HG03196 (cell line): ENCODE results near the gene GDF2.

Experiments
- ATAC-seq: cut with Tn5 transposase; IDR thresholded peaks from one replicate; pipeline ENCODE4 v1.9.1; 2021; ENCODE audit not compliant: unreplicated experiment

The GDF2 gene

DNA sequence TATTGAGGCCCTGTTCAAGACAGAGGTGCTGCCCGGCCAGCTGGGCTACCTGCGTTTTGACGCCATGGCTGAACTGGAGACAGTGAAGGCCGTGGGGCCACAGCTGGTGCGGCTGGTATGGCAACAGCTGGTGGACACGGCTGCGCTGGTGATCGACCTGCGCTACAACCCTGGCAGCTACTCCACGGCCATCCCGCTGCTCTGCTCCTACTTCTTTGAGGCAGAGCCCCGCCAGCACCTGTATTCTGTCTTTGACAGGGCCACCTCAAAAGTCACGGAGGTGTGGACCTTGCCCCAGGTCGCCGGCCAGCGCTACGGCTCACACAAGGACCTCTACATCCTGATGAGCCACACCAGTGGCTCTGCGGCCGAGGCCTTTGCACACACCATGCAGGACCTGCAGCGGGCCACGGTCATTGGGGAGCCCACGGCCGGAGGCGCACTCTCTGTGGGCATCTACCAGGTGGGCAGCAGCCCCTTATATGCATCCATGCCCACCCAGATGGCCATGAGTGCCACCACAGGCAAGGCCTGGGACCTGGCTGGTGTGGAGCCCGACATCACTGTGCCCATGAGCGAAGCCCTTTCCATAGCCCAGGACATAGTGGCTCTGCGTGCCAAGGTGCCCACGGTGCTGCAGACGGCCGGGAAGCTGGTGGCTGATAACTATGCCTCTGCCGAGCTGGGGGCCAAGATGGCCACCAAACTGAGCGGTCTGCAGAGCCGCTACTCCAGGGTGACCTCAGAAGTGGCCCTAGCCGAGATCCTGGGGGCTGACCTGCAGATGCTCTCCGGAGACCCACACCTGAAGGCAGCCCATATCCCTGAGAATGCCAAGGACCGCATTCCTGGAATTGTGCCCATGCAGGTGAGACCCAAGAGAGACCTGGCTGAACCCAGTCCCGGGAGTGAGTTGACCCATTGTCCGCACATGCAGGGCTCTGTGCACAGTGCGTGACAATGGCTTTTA, 28.7 kb downstream of the GDF2 start:
- no peak for ATAC-seq

GRCh38 chr10:47351899-47352815, 29.9 kb downstream of the GDF2 start:
- ATAC-seq: no peak

GRCh38 chr10:47353351-47353750, 31.1 kb downstream of the GDF2 start:
- ATAC-seq: no peak

DNA sequence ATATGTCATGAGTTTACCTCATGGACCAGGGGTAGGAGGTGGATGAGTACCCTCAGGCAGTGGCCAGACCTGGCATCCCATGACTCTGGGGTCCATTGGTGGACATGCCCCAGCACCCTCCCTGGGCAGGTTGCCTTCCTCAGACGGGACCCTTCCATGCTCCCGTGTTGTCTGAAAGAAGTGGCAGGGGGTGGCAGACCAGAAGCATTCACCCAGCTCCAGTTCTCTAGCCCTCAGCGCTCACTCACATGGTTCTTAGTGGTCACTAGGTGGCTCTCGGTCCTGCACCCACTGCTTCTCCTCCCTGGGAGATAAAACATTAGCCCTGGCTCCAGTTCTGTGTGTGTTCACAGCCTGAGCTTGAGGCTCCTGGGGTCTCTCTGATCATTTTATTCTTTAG, 31.9 kb downstream of the GDF2 start:
- ATAC-seq: no peak

GRCh38 chr10:47354900-47355299, 32.6 kb downstream of the GDF2 start:
- no peak for ATAC-seq

DNA sequence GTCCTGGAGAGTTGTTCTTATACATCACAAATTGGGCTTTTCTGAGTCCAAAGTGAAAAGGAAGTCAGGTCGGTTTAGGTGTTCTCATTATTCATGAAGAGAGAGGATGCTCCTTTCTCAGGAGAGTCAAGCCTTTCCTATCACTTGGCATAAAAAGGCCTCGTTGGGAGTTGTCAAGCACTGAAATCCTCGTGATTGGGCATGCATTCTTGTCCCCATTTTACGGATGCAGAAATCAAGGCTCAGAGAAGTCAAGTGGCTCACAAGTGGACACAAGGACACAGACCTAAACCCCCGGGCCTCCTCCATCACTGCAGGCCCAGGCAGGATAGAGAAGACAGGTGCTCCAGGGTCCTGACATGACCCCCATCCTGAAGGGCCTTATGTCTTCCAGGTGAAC, 34.5 kb downstream of the GDF2 start:
- no peak for ATAC-seq

GRCh38 chr10:47357131-47357582, 34.9 kb downstream of the GDF2 start:
- no peak for ATAC-seq

DNA sequence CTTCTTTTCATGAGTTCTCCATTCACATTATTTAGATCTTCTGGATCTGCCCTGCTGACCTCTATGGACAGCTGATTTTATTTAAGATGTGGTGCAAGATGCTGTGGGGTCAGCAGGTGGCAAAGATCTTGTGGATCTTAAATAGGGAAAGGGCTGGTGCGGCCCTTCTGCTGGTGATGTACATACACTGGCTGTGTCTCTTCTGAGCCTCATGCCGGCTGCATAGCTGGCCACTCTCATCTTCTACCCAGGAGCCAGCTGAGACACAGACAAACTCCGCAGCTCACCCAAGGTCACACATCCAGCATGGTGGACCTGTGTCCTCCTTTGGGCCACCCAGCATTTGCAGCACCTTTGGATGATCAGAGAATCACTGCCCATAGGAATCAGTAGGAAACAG, 35.7 kb downstream of the GDF2 start:
- no peak for ATAC-seq

- ATAC-seq: no peak
These were observed 36.2 kb downstream of the GDF2 start for GRCh38 chr10:47358457-47358856.

- no peak for ATAC-seq
These were observed 36.8 kb downstream of the GDF2 start for GRCh38 chr10:47359101-47359500.

DNA sequence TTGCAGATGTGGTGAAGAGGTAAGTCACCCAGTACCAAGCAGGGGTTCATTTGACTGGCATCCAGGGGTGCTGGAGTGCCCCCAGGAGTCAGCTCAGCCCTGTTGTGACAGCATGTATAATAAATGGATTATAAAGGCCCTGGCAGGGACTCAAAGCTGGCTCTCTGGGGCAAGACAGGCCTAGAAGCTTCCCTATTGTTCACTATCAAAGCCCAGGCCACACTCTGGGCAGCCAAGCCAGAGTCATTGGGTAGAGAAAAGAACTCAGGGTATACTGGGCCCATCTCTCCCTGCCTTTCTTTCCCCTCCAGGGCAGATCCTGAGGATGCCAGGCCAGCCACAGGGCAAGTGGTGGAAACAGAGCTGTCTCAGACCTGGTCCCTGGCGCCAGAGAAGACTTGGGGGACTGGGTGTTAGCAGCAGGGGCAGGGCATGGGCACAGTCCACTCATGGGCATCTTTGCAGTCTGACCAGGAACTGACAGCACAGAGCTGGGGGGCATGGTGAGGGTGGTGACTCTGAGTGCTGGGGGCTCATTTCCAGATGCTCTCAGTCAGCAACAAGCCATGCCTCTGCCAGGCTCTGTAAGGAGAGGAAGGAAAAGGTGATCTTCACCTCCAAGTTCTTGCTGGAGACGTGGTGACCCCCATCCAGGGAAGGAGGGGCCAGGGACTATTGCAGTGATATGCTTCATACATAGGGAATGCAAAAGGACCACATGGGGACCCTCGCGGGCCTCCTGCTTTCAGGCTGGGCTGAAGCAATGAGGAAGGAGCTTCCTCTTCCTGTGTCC, 37.6 kb downstream of the GDF2 start:
- ATAC-seq: no peak

- no peak for ATAC-seq
These were observed 38.3 kb downstream of the GDF2 start for GRCh38 chr10:47360419-47361040.

- ATAC-seq: no peak
These were observed 39.0 kb downstream of the GDF2 start for GRCh38 chr10:47361293-47361692.

- no peak for ATAC-seq
These were observed 39.9 kb downstream of the GDF2 start for GRCh38 chr10:47362199-47362598.

DNA sequence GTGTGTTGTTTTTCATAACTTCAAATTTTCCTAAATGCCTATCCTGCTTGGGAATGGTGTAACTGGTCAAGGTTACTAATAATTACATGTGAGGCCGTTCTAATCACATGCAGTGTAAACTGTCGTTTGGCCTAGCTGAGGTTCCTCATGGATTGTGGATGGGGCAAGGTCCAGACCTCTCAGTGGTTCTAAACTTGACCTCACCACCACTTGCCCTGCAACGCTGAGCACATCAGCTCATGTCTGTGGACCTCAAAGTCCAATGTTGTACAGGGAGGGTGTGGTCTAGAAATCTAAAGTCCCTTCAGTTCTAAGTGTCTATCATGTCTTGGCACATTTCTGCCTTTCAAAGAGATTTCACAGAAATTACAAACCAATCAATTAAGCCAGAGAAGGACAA, 41.5 kb downstream of the GDF2 start:
- no peak for ATAC-seq

GRCh38 chr10:47364366-47364765, 42.1 kb downstream of the GDF2 start:
- ATAC-seq: no peak

DNA sequence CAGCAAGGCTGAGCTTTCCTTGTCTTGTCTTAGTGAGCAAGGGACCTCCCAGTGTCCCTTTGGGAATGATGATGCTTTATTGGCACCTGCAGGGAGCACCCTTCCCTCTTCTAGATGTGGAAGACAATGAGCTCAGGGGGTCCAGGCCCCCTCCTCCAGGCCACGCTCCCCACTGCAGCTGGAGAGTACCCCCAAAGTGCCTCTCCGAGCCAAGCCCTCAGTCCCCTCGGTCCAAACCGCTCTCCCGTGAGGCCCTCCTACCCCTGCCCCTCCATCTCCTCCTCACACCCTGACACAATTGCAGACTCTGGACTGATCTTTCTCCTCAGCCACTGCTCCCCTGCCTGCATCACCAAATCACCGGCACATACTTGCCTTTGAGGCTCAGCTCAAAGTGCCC, 42.7 kb downstream of the GDF2 start:
- ATAC-seq: no peak

DNA sequence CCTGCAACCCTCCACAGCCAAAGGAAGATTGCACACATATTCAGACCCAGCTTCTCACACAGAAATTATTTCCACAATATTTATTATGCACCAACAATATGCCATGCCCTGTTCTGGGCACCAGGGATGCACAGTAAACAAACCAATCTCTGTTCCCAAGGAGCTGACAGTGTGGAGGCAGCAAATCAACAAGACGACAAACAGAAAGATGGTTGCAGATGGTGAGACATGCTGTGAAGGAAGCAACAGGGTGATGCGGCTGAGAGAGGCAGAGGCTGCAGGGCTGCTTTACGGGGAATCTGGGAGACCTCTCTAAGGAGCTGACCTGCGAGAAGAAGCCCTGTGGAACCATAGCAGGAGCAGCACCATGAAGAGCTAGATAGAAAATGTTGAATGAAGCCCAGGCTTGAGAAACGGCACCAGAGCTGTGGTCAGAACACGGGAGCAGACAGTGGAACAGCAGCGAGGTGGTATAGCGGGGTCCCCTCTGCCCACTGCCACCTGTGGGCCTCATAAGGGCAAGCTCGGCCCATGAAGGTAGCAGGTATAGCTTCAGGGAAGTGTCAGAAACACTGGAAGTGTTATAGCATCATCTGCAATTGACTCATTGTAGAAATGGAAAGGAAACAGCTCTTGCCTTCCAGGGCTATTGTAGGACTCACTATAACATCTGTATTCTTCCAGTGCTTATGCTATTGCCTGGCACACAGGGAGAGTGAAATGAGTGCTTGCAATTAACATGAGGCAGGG, 43.4 kb downstream of the GDF2 start:
- no peak for ATAC-seq

DNA sequence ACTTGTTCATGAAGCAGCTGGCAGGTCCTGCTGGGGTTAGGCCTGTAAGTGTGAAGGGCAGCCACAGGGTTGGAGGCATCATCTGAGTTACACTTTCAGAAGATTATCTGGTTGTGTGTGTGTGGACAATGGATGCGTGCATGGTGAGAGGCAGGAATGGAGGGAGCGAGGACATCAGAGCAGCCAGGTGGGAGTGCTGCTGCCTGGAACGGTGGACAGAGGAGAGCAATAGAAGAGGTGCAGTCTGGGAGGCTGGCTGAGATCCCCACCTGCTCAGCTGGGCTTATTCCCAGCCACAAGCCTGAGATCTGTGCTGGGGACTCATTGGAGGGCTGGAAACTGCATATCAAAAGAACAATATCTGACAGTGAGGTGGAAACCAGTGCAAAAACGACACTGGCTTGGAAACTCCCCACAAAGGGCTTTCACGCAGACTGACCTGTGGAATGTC, 44.0 kb downstream of the GDF2 start:
- no peak for ATAC-seq
